Uterus (tissue), 4 donors: ENCODE measurements around the gene PCMTD2. TPM values are rescaled to one million over a fixed set of nuclear protein-coding genes. Genes with fewer than 3 reads are reported as not detected.
A peak's percentile ranks its signal among the peaks of the same experiment; 100 is the strongest.
"Not testable (repeated sequence)": the region's sequence is repeated elsewhere in the genome, so short reads cannot be mapped to it uniquely, and the experiment has no call there.

Experiments used
- DNase-seq, 2 donors: peaks; one replicate each; pipeline ENCODE4 v3.0.0-alpha.2; 2019 to 2020
- H3K27ac ChIP-seq, 2 donors: fragments of 200-600 bp; sonication (generic); 1 replicate in 1 of 2; 2 replicates in 1 of 2; pipeline ENCODE4 v1.5.1; 2016 to 2018
- H3K27me3 ChIP-seq, 2 donors: fragments of 200-600 bp; sonication (generic); one replicate each; pipeline ENCODE4 v1.5.1; 2018 to 2019; ENCODE audit warnings: control low read depth in 1 of 2
- H3K36me3 ChIP-seq, 2 donors: fragments of 200-600 bp; sonication (generic); one replicate each; pipeline ENCODE4 v1.5.1; 2019; ENCODE audit warnings: control low read depth in 1 of 2
- H3K4me1 ChIP-seq, 2 donors: fragments of 200-600 bp; sonication (generic); one replicate each; pipeline ENCODE4 v1.5.1; 2018 to 2019; ENCODE audit warnings: control low read depth in 1 of 2
- H3K4me3 ChIP-seq, 2 donors: fragments of 200-600 bp; sonication (generic); 1 replicate in 1 of 2; 2 replicates in 1 of 2; pipeline ENCODE4 v1.5.1; 2018 to 2019; ENCODE audit warnings: mild to moderate bottlenecking in 1 of 2
- H3K9me3 ChIP-seq, 2 donors: fragments of 200-600 bp; sonication (generic); one replicate each; pipeline ENCODE4 v1.5.1; 2019; ENCODE audit warnings: control low read depth in 1 of 2
- POLR2A ChIP-seq, 2 donors: fragments of 450-650 bp; IDR thresholded peaks; one replicate each; pipeline ENCODE4 v1.6.1; 2016; ENCODE audit warnings: antibody characterized with exemption in 2 of 2, mild to moderate bottlenecking in 1 of 2, moderate library complexity in 1 of 2
- intact Hi-C: fragments of 100-400 bp; cut with DNase I; formaldehyde crosslinking; loops from one replicate; pipeline ENCODE4 v1.15.1; 2023; ENCODE audit warnings: low total_unique reads
- total RNA-seq, 4 donors: library from RNA; depleted of rRNA in 3 of 4; stranded (reverse); fragments of >200 nt in 3 of 4; gene quantifications; one replicate each; pipeline versions ENCODE4 v1.1.0 to v1.2.4, GENCODE V29; 2014 to 2023
- TF ChIP-seq, protein P1 (sequence below), 4 experiments: fragments of 200-600 bp in 2 of 4; fragments of 450-650 bp in 2 of 4; sonication (generic) in 2 of 4; IDR thresholded peaks; one replicate each; pipeline ENCODE4 v1.5.1; 2016 to 2019; ENCODE audit warnings: antibody characterized with exemption in 4 of 4, mild to moderate bottlenecking in 2 of 4, moderate library complexity in 1 of 4
- donor health status: DM: yes; HTN: yes; CAD: no.

The PCMTD2 gene
- total RNA-seq, 4 donors from 2014 or later: 50.5 to 162 (median 66.1) TPM

- TF ChIP-seq POLR2A (IDR thresholded peaks at IDR 0.05): no peak
- TF ChIP-seq, protein P1, sequence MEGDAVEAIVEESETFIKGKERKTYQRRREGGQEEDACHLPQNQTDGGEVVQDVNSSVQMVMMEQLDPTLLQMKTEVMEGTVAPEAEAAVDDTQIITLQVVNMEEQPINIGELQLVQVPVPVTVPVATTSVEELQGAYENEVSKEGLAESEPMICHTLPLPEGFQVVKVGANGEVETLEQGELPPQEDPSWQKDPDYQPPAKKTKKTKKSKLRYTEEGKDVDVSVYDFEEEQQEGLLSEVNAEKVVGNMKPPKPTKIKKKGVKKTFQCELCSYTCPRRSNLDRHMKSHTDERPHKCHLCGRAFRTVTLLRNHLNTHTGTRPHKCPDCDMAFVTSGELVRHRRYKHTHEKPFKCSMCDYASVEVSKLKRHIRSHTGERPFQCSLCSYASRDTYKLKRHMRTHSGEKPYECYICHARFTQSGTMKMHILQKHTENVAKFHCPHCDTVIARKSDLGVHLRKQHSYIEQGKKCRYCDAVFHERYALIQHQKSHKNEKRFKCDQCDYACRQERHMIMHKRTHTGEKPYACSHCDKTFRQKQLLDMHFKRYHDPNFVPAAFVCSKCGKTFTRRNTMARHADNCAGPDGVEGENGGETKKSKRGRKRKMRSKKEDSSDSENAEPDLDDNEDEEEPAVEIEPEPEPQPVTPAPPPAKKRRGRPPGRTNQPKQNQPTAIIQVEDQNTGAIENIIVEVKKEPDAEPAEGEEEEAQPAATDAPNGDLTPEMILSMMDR (IDR thresholded peaks at IDR 0.05): no peak
- Histone ChIP-seq H3K4me3 (no peak overlapping the region), H3K36me3 (no peaks in the 10 kb centered on the region), H3K4me1 (no peaks in the 10 kb centered on the region), H3K27me3 (no peaks in the 10 kb centered on the region), H3K27ac (no peak overlapping the region), H3K9me3 (no peaks in the 10 kb centered on the region)
- intact Hi-C loops: no loop called here
- no peak for DNase-seq
Observed at GRCh38 chr20:64283646-64284045, 28.1 kb downstream of the PCMTD2 start.

- H3K36me3 ChIP-seq, intact Hi-C loops: not testable (repeated sequence)
Observed at GRCh38 chr20:64285579-64286446, 30.3 kb downstream of the PCMTD2 start.

GRCh38 chr20:64286447-64287263 is 31.1 kb downstream of the PCMTD2 start:
- H3K9me3 ChIP-seq, H3K27ac ChIP-seq, DNase-seq, intact Hi-C loops, H3K27me3 ChIP-seq, H3K4me3 ChIP-seq, H3K4me1 ChIP-seq, H3K36me3 ChIP-seq: not testable (repeated sequence)

More at GRCh38 chr20:64285579-64286446, 30.3 kb downstream of the PCMTD2 start:
- H3K4me1 ChIP-seq, H3K9me3 ChIP-seq, H3K4me3 ChIP-seq, H3K27me3 ChIP-seq, H3K27ac ChIP-seq: not testable (repeated sequence)
- TF ChIP-seq, protein P1 (IDR thresholded peaks at IDR 0.05): peak in 3 of 4 experiments; percentile 9 to 36 (median 22)
- peak in 1 of 2 donors; percentile 37 for DNase-seq

DNA sequence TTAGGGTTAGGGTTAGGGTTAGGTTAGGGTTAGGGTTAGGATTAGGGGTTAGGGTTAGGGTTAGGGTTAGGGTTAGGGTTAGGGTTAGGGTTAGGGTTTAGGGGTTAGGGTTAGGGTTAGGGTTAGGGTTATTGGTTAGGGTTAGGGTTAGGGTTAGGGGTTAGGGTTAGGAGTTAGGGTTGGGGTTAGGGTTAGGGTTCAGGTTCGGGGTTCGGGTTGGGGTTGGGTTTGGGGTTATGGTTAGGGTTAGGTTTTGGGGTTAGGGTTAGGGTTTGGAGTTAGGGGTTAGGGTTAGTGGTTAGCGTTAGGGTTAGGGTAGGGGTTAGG is 31.7 kb downstream of the PCMTD2 start:
- H3K27ac ChIP-seq, H3K27me3 ChIP-seq, H3K4me3 ChIP-seq, H3K36me3 ChIP-seq, intact Hi-C loops, H3K4me1 ChIP-seq, H3K9me3 ChIP-seq, DNase-seq: not testable (repeated sequence)

GRCh38 chr20:64292167-64292566 is 36.6 kb downstream of the PCMTD2 start:
- H3K36me3 ChIP-seq, intact Hi-C loops, DNase-seq: not testable (repeated sequence)

GRCh38 chr20:64303086-64303485 is 47.5 kb downstream of the PCMTD2 start:
- H3K36me3 ChIP-seq, H3K4me3 ChIP-seq, H3K27ac ChIP-seq, intact Hi-C loops, H3K27me3 ChIP-seq, DNase-seq, H3K9me3 ChIP-seq, H3K4me1 ChIP-seq: not testable (repeated sequence)

More at GRCh38 chr20:64292167-64292566, 36.6 kb downstream of the PCMTD2 start:
- H3K27me3 ChIP-seq, H3K9me3 ChIP-seq, H3K4me1 ChIP-seq, H3K4me3 ChIP-seq, H3K27ac ChIP-seq: not testable (repeated sequence)

GRCh38 chr20:64313761-64314160 is 58.2 kb downstream of the PCMTD2 start:
- H3K4me1 ChIP-seq, H3K36me3 ChIP-seq, H3K9me3 ChIP-seq, intact Hi-C loops, DNase-seq, H3K27me3 ChIP-seq, H3K4me3 ChIP-seq, H3K27ac ChIP-seq: not testable (repeated sequence)

DNA sequence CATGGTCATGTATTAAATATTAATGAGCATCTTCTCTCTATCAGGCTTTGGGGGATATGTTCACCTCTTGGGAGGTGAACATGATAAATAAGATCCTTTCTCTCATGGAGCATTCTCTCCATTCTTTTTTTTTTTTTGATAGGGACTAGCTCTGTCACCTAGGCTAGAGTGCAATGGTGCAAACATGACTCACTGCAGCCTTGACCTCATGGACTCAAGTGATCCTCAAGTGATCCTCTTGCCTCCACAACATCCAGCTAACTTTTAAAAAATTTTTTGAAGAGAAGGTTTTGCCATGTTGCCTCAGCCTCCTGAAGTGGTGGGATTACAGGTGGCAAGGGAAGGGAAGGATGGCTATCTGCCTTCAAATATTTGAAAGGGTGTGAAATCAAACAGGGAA is 59.8 kb downstream of the PCMTD2 start:
- intact Hi-C loops, H3K4me1 ChIP-seq, H3K36me3 ChIP-seq, H3K4me3 ChIP-seq, H3K9me3 ChIP-seq, H3K27me3 ChIP-seq, DNase-seq, H3K27ac ChIP-seq: not testable (repeated sequence)

DNA sequence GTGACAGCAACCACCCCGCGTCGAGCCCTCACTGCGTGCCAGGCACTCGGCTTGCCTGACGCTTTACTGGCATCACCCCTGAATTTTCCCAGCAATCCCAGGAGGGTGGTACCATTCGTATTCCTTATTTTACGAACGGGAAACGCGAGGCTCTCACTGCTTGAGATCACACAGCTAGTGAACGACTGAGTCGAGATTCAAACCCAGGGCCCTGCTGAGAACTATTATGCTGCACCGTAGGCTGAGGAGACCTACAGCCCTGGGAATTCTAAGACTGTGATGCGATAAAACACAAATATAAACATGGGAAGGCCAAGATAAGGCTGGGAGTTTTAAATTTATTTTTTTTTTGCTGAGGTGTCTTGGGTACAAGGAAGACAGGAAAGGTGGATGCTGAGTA is 60.3 kb downstream of the PCMTD2 start:
- H3K27me3 ChIP-seq, H3K27ac ChIP-seq, intact Hi-C loops, H3K4me1 ChIP-seq, H3K9me3 ChIP-seq, H3K4me3 ChIP-seq, DNase-seq, H3K36me3 ChIP-seq: not testable (repeated sequence)

GRCh38 chr20:64316415-64317083 is 61.0 kb downstream of the PCMTD2 start:
- H3K27ac ChIP-seq, H3K36me3 ChIP-seq, H3K27me3 ChIP-seq, H3K9me3 ChIP-seq, intact Hi-C loops, H3K4me1 ChIP-seq: not testable (repeated sequence)
- H3K4me3 ChIP-seq: peak overlapping the region in 1 of 2 donors; percentile 11
- peak in 1 of 2 donors; percentile 49 for DNase-seq

- H3K27me3 ChIP-seq, H3K4me3 ChIP-seq, H3K4me1 ChIP-seq, H3K36me3 ChIP-seq, intact Hi-C loops, DNase-seq, H3K27ac ChIP-seq, H3K9me3 ChIP-seq: not testable (repeated sequence)
Observed at GRCh38 chr20:64317331-64317730, 61.8 kb downstream of the PCMTD2 start.
